Left renal cortex interstitium (tissue), 4 donors: ENCODE results near the gene TGM1. TPM values are rescaled to one million over a fixed set of nuclear protein-coding genes. Genes with fewer than 3 reads are reported as not detected.
"Not testable (repeated sequence)": the region's sequence is repeated elsewhere in the genome, so short reads cannot be mapped to it uniquely, and the experiment has no call there.

Experiments
- DNase-seq, 4 donors: peaks; one replicate each; pipeline ENCODE4 v3.0.0-alpha.2; 2013; ENCODE audit warnings: low read depth in 4 of 4, low spot score in 2 of 4, missing footprints in 1 of 4
- polyA plus RNA-seq, 4 donors: library from polyadenylated mRNA; unstranded; fragments of 120-200 nt; gene quantifications; one replicate each; pipeline ENCODE4 v1.2.1, GENCODE V29; 2013; ENCODE audit not compliant: insufficient read length in 4 of 4

The TGM1 gene
- polyA plus RNA-seq, 4 donors = 0.92 to 4.5 (median 2.5) TPM

- no peak for DNase-seq
Measured at GRCh38 chr14:24236689-24237462, 26.1 kb downstream of the TGM1 start.

DNA sequence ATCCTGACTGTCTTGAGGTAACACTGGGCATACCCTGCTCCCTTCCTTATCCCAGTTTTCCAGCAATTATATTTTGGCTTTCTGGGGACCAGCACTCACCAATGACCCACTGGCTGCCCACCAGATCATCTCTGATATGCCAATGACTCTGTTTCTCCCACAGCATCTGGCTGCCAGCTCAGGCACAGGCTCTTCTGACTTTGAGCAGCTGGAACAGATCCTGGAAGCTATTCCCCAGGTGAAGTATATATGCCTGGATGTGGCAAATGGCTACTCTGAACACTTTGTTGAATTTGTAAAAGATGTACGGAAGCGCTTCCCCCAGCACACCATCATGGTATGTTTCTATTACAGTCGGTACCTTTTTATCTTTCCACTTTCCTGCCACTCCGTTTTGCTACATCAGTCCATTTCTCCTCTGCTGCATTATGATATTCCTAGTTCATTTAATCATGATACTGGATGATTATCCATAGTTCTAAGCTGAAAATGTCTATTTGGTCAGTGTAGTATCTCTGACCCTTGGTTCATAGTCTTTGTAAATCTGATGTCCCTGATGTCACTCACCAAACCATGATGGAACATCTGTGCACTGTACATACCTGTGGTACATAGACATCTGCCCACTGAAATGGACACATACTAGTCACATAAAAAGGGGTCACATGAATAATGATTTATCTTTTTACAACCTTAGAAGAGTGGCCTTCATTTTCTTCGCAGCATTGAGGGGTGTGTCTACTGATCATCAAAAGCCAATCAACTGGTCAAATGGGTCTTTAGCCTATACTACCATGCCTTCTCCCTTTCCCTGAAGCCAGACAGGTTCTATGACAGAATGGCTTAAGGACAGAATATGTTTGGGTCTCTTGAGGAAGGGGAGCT is 26.9 kb downstream of the TGM1 start:
- DNase-seq = no peak

GRCh38 chr14:24234095-24235005 is 28.6 kb downstream of the TGM1 start:
- no peak for DNase-seq

DNA sequence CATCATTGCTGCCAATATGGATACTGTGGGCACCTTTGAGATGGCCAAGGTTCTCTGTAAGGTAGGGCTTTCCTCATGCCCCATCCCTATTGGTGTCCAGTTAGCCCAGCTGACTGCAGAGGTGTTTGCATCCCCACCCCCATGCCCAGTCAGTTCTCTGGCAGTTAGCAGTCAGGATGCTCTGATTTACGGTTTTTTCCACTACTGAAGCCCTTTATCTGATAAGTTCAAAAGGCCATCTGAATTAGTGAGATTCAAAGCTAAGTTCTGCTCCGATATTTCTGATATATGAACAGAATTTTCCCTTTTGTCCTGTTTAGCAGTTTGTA is 29.5 kb downstream of the TGM1 start:
- DNase-seq = no peak

GRCh38 chr14:24232645-24233537 is 30.1 kb downstream of the TGM1 start, which contains the start of gene GMPR2:
Gene GMPR2, plus strand, starts transcription at chr14:24232929. Its CDS starts 325 bp downstream, at chr14:24233254.
- no peak for DNase-seq

DNA sequence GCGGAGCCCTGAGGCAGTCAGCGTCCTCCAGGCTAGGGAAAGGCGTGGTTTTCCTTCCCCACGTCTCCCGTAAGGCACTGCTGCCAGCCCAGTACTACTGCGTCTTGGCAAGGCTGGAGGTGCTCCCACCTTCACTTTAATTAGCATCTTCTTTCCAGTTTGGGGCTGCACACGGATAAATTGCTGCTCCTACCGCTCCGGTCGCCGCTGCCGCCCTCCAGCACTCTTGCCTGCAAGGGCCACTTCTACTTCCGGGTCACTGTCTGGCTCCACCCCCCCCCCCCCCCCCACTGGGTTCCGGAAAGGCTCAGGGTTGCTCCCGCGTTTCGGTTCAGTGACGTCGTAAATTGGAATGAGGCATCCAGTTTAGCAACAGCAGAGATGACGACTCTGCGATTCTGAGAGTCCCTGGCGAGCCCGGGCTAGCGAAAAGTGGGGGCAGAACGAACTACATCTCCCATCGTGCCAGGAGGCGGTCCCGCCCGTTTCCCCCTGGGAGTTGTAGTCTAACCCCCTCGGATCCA is 30.8 kb downstream of the TGM1 start, which contains the start of gene NEDD8:
TSS of gene NEDD8 (minus strand) at position 247 of the 524 bp plus-strand sequence. CDS start at position 147, 100 bp downstream.
- peak; percentile 79 to 90 (median 84) for DNase-seq

GRCh38 chr14:24231263-24232120 is 31.5 kb downstream of the TGM1 start:
- DNase-seq = no peak

- DNase-seq = no peak
Measured at GRCh38 chr14:24228902-24229301, 34.1 kb downstream of the TGM1 start.

DNA sequence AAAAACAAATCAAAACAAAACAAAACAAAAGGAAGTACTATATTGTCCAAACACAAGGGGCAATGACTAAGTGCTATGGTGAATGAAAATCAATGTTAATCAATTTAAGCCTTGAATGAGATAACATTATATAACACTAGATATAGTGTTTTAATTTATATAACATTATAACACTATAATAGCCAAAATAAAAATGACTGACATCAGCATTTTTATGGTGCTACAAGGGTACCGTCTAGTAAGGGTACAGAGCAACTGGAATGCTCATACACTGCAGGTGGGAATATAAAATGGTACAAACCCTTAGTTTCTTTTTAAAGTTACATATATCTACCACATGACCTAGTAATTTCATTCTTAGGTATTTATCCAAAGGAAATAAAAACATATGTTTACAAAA is 36.5 kb downstream of the TGM1 start:
- DNase-seq = no peak

GRCh38 chr14:24224618-24225071 is 38.3 kb downstream of the TGM1 start:
- no peak for DNase-seq

GRCh38 chr14:24222987-24223386 is 40.0 kb downstream of the TGM1 start:
- not testable (repeated sequence) for DNase-seq

- DNase-seq = no peak
Measured at GRCh38 chr14:24219521-24219920, 43.5 kb downstream of the TGM1 start.

- DNase-seq = no peak
Measured at GRCh38 chr14:24219080-24219479, 43.9 kb downstream of the TGM1 start.

- DNase-seq = not testable (repeated sequence)
Measured at GRCh38 chr14:24216876-24217275, 46.1 kb downstream of the TGM1 start.

DNA sequence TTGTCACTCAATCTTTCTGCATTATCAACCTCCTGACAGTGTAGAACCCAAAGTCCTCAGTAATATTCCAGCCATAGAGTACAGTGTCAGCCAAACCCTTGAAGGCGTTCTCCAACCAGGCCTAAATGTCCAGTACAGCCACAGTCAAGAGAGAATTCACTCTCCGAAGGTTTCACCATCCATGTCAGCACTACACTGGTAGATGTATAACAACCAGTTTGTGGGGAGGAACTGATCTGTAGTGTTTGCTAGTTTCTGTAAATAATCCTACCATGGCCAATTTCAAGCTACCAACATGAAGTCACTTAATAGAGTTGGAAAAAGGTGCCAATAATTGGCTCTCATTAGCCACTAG is 46.7 kb downstream of the TGM1 start:
- no peak for DNase-seq

DNA sequence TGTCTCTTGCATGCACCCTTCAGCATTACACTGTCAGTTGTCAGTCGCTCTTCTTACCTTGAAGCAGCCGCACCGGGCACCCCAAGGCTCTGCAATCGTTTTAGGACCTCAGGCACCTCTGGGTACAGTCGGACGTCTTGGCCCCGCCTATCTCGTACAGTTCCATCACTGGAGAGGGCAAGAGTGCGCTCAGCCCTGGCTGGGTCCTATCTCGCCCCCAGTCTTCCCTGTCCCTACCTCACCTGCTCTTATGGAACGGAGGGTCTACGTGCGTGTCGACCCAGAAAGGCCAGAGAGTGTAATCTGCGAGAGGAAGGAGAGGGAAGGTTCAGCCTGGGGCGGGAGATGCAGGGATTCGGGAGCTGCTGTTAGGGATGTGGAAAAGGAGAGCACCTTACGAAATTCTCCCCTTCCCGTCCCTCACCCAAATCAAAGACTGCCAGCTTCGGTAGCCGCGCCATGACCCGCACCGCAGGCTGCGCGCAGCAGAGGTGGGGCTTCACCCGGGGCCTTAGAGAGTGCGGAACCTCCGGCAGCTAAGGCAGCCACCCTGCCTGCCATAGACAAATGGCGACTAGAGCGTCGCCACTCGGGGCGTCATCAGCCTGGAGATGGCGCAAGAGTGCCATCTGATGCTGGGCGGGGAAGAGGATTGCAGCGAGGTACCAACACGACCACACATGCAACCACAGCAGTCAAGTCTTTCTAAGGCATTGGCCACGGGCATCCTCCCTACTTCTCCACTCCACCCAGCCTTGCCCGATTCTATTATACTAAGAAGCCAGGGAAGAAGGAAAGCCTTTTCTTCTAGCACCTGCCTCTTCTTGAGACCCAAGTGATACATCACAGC is 47.3 kb downstream of the TGM1 start, which contains the start of gene MDP1:
TSS of gene MDP1 (minus strand) at position 572 of the 850 bp plus-strand sequence. CDS start at position 461, 111 bp downstream.
- DNase-seq = peak in 2 of 4 donors; percentile 77 to 83
